ENCODE measurements around the gene VIT. TPM values are rescaled to one million over a fixed set of nuclear protein-coding genes. Genes with fewer than 3 reads are reported as not detected.

Gene VIT
- total RNA-seq, 1 donor from 2014 or later: not detected

DNA sequence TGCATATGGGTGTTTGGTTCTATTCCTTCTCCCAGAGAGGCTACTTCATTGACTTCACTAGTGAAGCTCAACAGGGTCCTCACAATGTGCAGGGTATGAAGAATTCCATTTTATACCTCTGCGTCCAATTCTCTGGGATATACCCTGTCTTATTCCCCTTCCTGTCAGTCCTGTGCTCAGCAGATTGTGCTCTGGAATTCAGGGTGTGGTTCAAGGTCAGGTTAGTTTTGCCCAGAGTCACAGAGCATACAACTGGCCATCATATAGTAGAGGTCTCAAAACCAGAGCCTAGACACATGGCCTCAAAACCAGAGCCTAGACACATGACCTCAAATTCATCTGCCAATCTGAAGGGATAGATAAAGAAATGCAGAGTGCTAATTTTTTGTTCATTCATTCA, 38.8 kb upstream of the VIT start:
- CTCF ChIA-PET: no interaction called here

GRCh38 chr2:36658277-36658748, 38.2 kb upstream of the VIT start:
- DNase-seq (no peak), ATAC-seq (ENCODE audit: low read depth) (no peak)
- H3K27ac Mint-ChIP-seq: no peak overlapping the region
- H3K9me3 Mint-ChIP-seq: no peaks in the 10 kb centered on the region
- H3K4me3 Mint-ChIP-seq: no peak overlapping the region
- no peaks in the 10 kb centered on the region for H3K36me3 Mint-ChIP-seq (ENCODE audit: low read depth)
- intact Hi-C loops (cut with micrococcal nuclease): no loop called here
- TF ChIP-seq, protein P1, sequence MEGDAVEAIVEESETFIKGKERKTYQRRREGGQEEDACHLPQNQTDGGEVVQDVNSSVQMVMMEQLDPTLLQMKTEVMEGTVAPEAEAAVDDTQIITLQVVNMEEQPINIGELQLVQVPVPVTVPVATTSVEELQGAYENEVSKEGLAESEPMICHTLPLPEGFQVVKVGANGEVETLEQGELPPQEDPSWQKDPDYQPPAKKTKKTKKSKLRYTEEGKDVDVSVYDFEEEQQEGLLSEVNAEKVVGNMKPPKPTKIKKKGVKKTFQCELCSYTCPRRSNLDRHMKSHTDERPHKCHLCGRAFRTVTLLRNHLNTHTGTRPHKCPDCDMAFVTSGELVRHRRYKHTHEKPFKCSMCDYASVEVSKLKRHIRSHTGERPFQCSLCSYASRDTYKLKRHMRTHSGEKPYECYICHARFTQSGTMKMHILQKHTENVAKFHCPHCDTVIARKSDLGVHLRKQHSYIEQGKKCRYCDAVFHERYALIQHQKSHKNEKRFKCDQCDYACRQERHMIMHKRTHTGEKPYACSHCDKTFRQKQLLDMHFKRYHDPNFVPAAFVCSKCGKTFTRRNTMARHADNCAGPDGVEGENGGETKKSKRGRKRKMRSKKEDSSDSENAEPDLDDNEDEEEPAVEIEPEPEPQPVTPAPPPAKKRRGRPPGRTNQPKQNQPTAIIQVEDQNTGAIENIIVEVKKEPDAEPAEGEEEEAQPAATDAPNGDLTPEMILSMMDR (IDR thresholded peaks at IDR 0.05): no peak
- no peaks in the 10 kb centered on the region for H3K4me1 Mint-ChIP-seq
- H3K27me3 Mint-ChIP-seq: peaks cover 2% of the 10 kb centered on the region
- CTCF ChIA-PET: no interaction called here
- POLR2A ChIA-PET: no interaction called here

More for the DNA sequence above, 38.8 kb upstream of the VIT start:
- H3K4me1 Mint-ChIP-seq: no peaks in the 10 kb centered on the region
- no peak overlapping the region for H3K4me3 Mint-ChIP-seq
- ATAC-seq (ENCODE audit: low read depth) (no peak), DNase-seq (no peak)
- TF ChIP-seq, protein P1 (IDR thresholded peaks at IDR 0.05): no peak
- no peaks in the 10 kb centered on the region for H3K36me3 Mint-ChIP-seq (ENCODE audit: low read depth)
- intact Hi-C loops (cut with micrococcal nuclease): no loop called here
- no peak overlapping the region for H3K27ac Mint-ChIP-seq
- POLR2A ChIA-PET: no interaction called here
- peaks cover 2% of the 10 kb centered on the region for H3K27me3 Mint-ChIP-seq
- H3K9me3 Mint-ChIP-seq: no peaks in the 10 kb centered on the region

DNA sequence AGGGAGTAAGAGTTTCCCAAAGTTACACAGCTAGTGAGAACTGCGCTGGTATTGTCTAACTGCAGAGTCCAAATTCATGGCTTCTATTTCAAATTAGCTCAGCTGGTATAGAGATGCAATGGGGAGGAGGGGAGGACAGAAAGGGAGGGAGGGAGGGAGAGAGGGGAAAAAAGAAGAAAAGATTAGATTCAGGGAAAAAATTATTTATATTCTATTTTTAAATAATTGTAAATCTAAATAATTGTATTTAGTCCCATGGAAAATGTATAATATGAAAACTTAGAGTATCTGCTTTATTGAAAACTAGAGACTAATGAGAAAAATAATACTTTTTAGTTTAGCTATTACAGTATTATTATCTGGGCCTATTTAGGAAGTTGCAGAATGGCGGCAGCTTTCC, 37.3 kb upstream of the VIT start:
- TF ChIP-seq, protein P1 (IDR thresholded peaks at IDR 0.05): no peak
- ChIA-PET CTCF (interaction anchor here (0.9 kb wide), 1 partner anchor 8 kb away, joined by 3 read pairs; no protein-coding TSS in a partner anchor), POLR2A (no interaction called here)
- intact Hi-C loops (cut with micrococcal nuclease): no loop called here
- Mint-ChIP-seq H3K4me3 (no peak overlapping the region), H3K27me3 (peaks cover 2% of the 10 kb centered on the region), H3K27ac (no peak overlapping the region), H3K4me1 (no peaks in the 10 kb centered on the region), H3K36me3 (ENCODE audit: low read depth) (no peaks in the 10 kb centered on the region), H3K9me3 (no peaks in the 10 kb centered on the region)
- ATAC-seq (ENCODE audit: low read depth) (no peak), DNase-seq (no peak)

- intact Hi-C loops (cut with micrococcal nuclease): no loop called here
- CTCF ChIA-PET: interaction anchor here (0.6 to 1.3 kb wide), 3 partner anchors 8 to 1505 kb away, joined by 3 to 4 read pairs (median 3); no protein-coding TSS in a partner anchor
- H3K9me3 Mint-ChIP-seq: no peaks in the 10 kb centered on the region
- H3K4me1 Mint-ChIP-seq: no peaks in the 10 kb centered on the region
- ATAC-seq (ENCODE audit: low read depth) (no peak), DNase-seq (no peak)
- H3K4me3 Mint-ChIP-seq: no peak overlapping the region
- no peaks in the 10 kb centered on the region for H3K36me3 Mint-ChIP-seq (ENCODE audit: low read depth)
- POLR2A ChIA-PET: no interaction called here
- H3K27me3 Mint-ChIP-seq: peaks cover 2% of the 10 kb centered on the region
- TF ChIP-seq, protein P1 (IDR thresholded peaks at IDR 0.05): no peak
- no peak overlapping the region for H3K27ac Mint-ChIP-seq
These were observed 36.6 kb upstream of the VIT start for GRCh38 chr2:36659872-36660312.

DNA sequence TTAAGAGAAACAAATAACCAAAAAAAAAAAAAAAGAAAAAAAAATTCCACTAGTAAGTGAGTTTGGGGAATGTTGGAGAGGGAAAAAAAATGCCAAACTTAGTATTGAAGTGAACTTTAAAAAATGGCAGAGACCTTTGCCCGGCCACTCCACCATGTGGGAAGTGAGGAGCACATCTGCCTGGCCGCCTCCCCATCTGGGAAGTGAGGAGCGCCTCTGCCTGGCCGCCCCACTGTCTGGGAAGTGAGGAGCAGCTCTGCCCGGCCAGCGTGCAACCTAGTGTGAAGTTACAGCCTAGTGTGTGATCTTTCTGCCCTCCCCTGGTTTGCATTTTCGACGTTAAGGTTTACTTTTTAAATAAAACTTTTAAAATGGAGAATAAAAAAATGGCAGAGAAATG, 33.9 kb upstream of the VIT start:
- ChIA-PET CTCF (interaction anchor here (0.7 kb wide), 1 partner anchor 310 kb away, joined by 3 read pairs; no protein-coding TSS in a partner anchor), POLR2A (no interaction called here)
- Mint-ChIP-seq H3K27me3 (no peaks in the 10 kb centered on the region), H3K27ac (no peak overlapping the region), H3K36me3 (ENCODE audit: low read depth) (no peaks in the 10 kb centered on the region), H3K9me3 (no peaks in the 10 kb centered on the region), H3K4me1 (no peaks in the 10 kb centered on the region), H3K4me3 (no peak overlapping the region)
- no peak for ATAC-seq (ENCODE audit: low read depth)
- TF ChIP-seq, protein P1 (IDR thresholded peaks at IDR 0.05): no peak
- intact Hi-C loops (cut with micrococcal nuclease): no loop called here
- no peak for DNase-seq
